GM19099 (cell line): Measurements from ENCODE around the gene ANKRD22.

Experiments
- POLR2A ChIP-seq: IDR thresholded peaks from 3 replicates; pipeline ENCODE4 v1.6.1; 2011; ENCODE audit warnings: low read depth; ENCODE audit not compliant: insufficient read length; ENCODE audit errors: extremely low read depth

ANKRD22 gene

GRCh38 chr10:88852327-88852726 is 683 bp upstream of the ANKRD22 start:
- no peak for TF ChIP-seq POLR2A

GRCh38 chr10:88850712-88851111 is 932 bp downstream of the ANKRD22 start:
- no peak for TF ChIP-seq POLR2A

- no peak for TF ChIP-seq POLR2A
These were observed 2.4 kb downstream of the ANKRD22 start for GRCh38 chr10:88849234-88849633.

GRCh38 chr10:88848499-88848898 is 3.1 kb downstream of the ANKRD22 start:
- no peak for TF ChIP-seq POLR2A

- no peak for TF ChIP-seq POLR2A
These were observed 8.5 kb downstream of the ANKRD22 start for GRCh38 chr10:88843171-88843570.

- TF ChIP-seq POLR2A = no peak
These were observed 10.1 kb downstream of the ANKRD22 start for GRCh38 chr10:88841316-88842111.

- TF ChIP-seq POLR2A = no peak
These were observed 10.8 kb downstream of the ANKRD22 start for GRCh38 chr10:88840881-88841280.

GRCh38 chr10:88840104-88840503 is 11.5 kb downstream of the ANKRD22 start:
- TF ChIP-seq POLR2A = no peak

GRCh38 chr10:88838766-88839350 is 12.8 kb downstream of the ANKRD22 start:
- no peak for TF ChIP-seq POLR2A

- no peak for TF ChIP-seq POLR2A
These were observed 15.8 kb downstream of the ANKRD22 start for GRCh38 chr10:88835910-88836221.

- no peak for TF ChIP-seq POLR2A
These were observed 16.3 kb downstream of the ANKRD22 start for GRCh38 chr10:88835096-88835909.

GRCh38 chr10:88833723-88834122 is 17.9 kb downstream of the ANKRD22 start:
- TF ChIP-seq POLR2A = no peak

- no peak for TF ChIP-seq POLR2A
These were observed 18.5 kb downstream of the ANKRD22 start for GRCh38 chr10:88833156-88833555.

- no peak for TF ChIP-seq POLR2A
These were observed 19.3 kb downstream of the ANKRD22 start for GRCh38 chr10:88832376-88832775.

GRCh38 chr10:88831709-88832108 is 19.9 kb downstream of the ANKRD22 start:
- no peak for TF ChIP-seq POLR2A

GRCh38 chr10:88830643-88831268 is 20.9 kb downstream of the ANKRD22 start:
- no peak for TF ChIP-seq POLR2A

- TF ChIP-seq POLR2A = no peak
These were observed 23.3 kb downstream of the ANKRD22 start for GRCh38 chr10:88828310-88828709.
